ENCODE data around the gene ZNF484. TPM values are rescaled to one million over a fixed set of nuclear protein-coding genes. Genes with fewer than 3 reads are reported as not detected.
"Not testable (repeated sequence)": the region's sequence is repeated elsewhere in the genome, so short reads cannot be mapped to it uniquely, and the experiment has no call there.

Gene ZNF484
- total RNA-seq, 2 donors from 2014 or later: 13.9 to 24.5 TPM

DNA sequence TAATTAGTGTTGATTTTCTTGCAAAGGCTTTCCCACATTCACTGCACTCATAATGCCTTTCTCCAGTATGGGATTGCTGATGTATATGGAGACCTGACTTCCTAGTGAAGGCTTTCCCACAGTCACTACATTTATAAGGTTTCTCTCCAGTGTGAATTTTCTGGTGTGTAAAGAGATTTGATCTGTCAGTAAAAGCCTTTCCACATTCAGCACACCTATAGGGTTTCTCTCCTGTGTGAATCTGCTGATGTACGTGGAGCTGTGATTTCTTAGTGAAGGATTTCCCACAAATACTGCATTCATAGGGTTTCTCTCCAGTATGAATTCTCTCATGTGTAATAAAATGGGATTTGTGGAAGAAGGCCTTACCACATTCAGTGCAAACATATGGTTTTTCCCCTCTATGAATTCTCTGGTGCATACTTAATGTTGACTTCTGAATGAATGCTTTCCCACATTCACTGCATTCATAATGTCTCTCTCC is 31.1 kb downstream of the ZNF484 start:
- Histone ChIP-seq H3K27me3 (replicated peaks; ENCODE audit: insufficient read depth) (no peaks in the 10 kb centered on the region), H3K9me3 (peaks cover 56% of the 10 kb centered on the region), H3K4me3 (no peak overlapping the region), H3K4me1 (ENCODE audit: control insufficient read depth in 1 of 2, low read depth in 2 of 2) (no peaks in the 10 kb centered on the region), H3K36me3 (peaks cover 50% of the 10 kb centered on the region), H3K27ac (no peak overlapping the region)
- DNase-seq (ENCODE audit: low spot score): no peak
- TF ChIP-seq, protein P1, sequence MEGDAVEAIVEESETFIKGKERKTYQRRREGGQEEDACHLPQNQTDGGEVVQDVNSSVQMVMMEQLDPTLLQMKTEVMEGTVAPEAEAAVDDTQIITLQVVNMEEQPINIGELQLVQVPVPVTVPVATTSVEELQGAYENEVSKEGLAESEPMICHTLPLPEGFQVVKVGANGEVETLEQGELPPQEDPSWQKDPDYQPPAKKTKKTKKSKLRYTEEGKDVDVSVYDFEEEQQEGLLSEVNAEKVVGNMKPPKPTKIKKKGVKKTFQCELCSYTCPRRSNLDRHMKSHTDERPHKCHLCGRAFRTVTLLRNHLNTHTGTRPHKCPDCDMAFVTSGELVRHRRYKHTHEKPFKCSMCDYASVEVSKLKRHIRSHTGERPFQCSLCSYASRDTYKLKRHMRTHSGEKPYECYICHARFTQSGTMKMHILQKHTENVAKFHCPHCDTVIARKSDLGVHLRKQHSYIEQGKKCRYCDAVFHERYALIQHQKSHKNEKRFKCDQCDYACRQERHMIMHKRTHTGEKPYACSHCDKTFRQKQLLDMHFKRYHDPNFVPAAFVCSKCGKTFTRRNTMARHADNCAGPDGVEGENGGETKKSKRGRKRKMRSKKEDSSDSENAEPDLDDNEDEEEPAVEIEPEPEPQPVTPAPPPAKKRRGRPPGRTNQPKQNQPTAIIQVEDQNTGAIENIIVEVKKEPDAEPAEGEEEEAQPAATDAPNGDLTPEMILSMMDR (IDR thresholded peaks at IDR 0.05): no peak
- no peak for ATAC-seq (ENCODE audit: insufficient number of reproducible peaks, low FRiP score, low read depth)

- not testable (repeated sequence) for DNase-seq (ENCODE audit: low spot score); ATAC-seq (ENCODE audit: insufficient number of reproducible peaks, low FRiP score, low read depth); H3K4me1 ChIP-seq (ENCODE audit: control insufficient read depth in 1 of 2, low read depth in 2 of 2); H3K36me3 ChIP-seq; H3K27me3 ChIP-seq (replicated peaks; ENCODE audit: insufficient read depth); H3K27ac ChIP-seq; H3K4me3 ChIP-seq
- H3K9me3 ChIP-seq: peaks cover 35% of the 10 kb centered on the region
Observed at GRCh38 chr9:92838411-92838810, 39.4 kb downstream of the ZNF484 start.

DNA sequence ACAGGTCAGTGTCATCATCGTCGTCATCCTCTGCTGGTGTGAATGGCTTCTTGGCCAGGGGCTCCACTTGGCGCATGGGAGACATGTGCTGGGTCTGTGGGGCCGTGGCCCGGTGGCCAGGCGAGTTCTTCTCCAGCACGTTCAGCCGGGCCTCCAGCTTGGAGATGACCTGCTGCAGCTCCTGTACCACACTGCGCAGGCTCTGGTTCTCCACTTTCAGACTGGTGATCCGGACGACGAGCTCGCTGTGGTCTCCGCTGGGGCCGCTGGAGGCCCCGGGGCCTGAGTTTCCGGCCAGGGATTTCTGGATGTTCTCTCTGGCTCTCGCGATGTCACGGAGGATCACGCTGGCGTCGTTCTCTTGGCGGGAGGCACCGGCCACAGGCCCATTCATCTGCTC is 40.6 kb downstream of the ZNF484 start:
- Histone ChIP-seq H3K9me3 (peaks cover 35% of the 10 kb centered on the region), H3K27me3 (replicated peaks; ENCODE audit: insufficient read depth) (no peaks in the 10 kb centered on the region), H3K27ac (no peak overlapping the region), H3K36me3 (no peaks in the 10 kb centered on the region), H3K4me3 (no peak overlapping the region), H3K4me1 (ENCODE audit: control insufficient read depth in 1 of 2, low read depth in 2 of 2) (no peaks in the 10 kb centered on the region)
- DNase-seq (ENCODE audit: low spot score) (no peak), ATAC-seq (ENCODE audit: insufficient number of reproducible peaks, low FRiP score, low read depth) (no peak)
- TF ChIP-seq, protein P1 (IDR thresholded peaks at IDR 0.05): no peak

DNA sequence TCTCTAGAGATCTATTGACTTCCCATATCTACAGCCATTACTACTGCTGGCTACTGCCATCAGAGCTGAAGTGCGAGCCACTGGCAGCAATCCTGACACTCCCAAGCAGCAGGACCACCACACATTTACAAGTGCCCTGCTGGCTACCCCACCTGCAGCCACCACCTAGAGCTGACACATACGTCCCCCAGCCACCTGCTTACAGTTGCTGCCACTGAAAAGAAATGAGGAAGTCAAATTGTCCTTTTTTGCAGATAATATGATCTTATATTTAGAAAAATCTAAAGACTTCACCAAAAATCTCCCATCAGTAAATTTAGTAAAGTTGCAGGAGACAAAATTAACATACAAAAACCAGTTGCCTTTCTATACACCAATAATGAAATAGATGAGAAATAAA is 48.4 kb downstream of the ZNF484 start:
- no peaks in the 10 kb centered on the region for H3K9me3 ChIP-seq
- no peak overlapping the region for H3K4me3 ChIP-seq
- H3K27ac ChIP-seq: no peak overlapping the region
- no peaks in the 10 kb centered on the region for H3K36me3 ChIP-seq
- no peaks in the 10 kb centered on the region for H3K27me3 ChIP-seq (replicated peaks; ENCODE audit: insufficient read depth)
- ATAC-seq (ENCODE audit: insufficient number of reproducible peaks, low FRiP score, low read depth) (no peak), DNase-seq (ENCODE audit: low spot score) (no peak)
- H3K4me1 ChIP-seq (ENCODE audit: control insufficient read depth in 1 of 2, low read depth in 2 of 2): no peaks in the 10 kb centered on the region
- TF ChIP-seq, protein P1 (IDR thresholded peaks at IDR 0.05): no peak

- ATAC-seq (ENCODE audit: insufficient number of reproducible peaks, low FRiP score, low read depth); H3K9me3 ChIP-seq; H3K4me1 ChIP-seq (ENCODE audit: control insufficient read depth in 1 of 2, low read depth in 2 of 2): not testable (repeated sequence)
Observed at GRCh38 chr9:92825065-92825464, 52.8 kb downstream of the ZNF484 start.

DNA sequence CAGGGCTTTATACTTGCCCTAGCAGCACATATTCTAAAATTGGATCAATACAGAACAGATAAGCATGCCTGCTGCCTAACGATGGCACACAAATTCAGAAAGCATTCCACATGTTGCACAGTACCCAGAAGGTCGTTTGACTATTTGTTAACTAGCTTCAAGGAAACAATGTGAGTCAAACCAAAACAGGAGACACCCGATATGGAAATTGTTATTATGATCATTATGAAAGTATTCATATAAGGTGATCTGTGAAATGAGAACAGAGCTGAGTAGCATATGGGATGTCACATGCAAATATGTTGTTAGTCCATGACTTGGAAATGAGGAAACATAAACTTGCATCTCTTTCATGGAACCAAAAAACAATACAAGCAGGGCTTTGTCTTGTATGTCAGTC is 56.9 kb downstream of the ZNF484 start:
- Histone ChIP-seq H3K4me3 (no peak overlapping the region), H3K27ac (no peak overlapping the region), H3K27me3 (replicated peaks; ENCODE audit: insufficient read depth) (peaks cover 4% of the 10 kb centered on the region), H3K4me1 (ENCODE audit: control insufficient read depth in 1 of 2, low read depth in 2 of 2) (no peaks in the 10 kb centered on the region), H3K9me3 (no peaks in the 10 kb centered on the region), H3K36me3 (no peaks in the 10 kb centered on the region)
- DNase-seq (ENCODE audit: low spot score) (no peak), ATAC-seq (ENCODE audit: insufficient number of reproducible peaks, low FRiP score, low read depth) (no peak)
- TF ChIP-seq, protein P1 (IDR thresholded peaks at IDR 0.05): no peak

More at GRCh38 chr9:92825065-92825464, 52.8 kb downstream of the ZNF484 start:
- not testable (repeated sequence) for H3K27ac ChIP-seq; DNase-seq (ENCODE audit: low spot score); H3K36me3 ChIP-seq; H3K27me3 ChIP-seq (replicated peaks; ENCODE audit: insufficient read depth); H3K4me3 ChIP-seq

DNA sequence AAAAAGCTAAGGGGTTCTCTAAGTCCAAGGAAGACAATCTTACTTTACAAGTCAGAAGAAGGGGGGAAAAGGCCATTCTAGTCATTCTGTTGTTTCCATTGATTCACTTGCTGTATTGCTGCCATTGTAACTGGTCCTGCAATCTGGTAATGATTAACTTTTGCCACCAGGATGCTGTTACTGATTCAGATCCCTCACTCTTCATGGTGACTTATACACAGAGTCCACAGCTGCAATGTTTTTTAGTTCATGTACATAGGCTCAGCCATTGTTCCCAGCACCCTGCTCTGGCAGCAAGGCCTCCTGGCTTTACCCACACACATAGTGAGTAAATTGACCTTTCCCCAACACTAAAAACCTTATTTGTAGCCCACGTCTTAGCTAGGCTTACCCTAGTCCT is 57.9 kb downstream of the ZNF484 start:
- H3K9me3 ChIP-seq; H3K27me3 ChIP-seq (replicated peaks; ENCODE audit: insufficient read depth); ATAC-seq (ENCODE audit: insufficient number of reproducible peaks, low FRiP score, low read depth); H3K27ac ChIP-seq; H3K4me3 ChIP-seq; DNase-seq (ENCODE audit: low spot score); H3K36me3 ChIP-seq; H3K4me1 ChIP-seq (ENCODE audit: control insufficient read depth in 1 of 2, low read depth in 2 of 2): not testable (repeated sequence)

GRCh38 chr9:92809629-92810326 is 68.1 kb downstream of the ZNF484 start:
- not testable (repeated sequence) for H3K36me3 ChIP-seq
- H3K4me3 ChIP-seq: peak overlapping the region; percentile 64

More at GRCh38 chr9:92809629-92810326, 68.1 kb downstream of the ZNF484 start:
- H3K4me1 ChIP-seq (ENCODE audit: control insufficient read depth in 1 of 2, low read depth in 2 of 2): peaks cover 18 to 29% of the 10 kb centered on the region in 2 donors
- not testable (repeated sequence) for H3K27ac ChIP-seq; DNase-seq (ENCODE audit: low spot score); H3K9me3 ChIP-seq; ATAC-seq (ENCODE audit: insufficient number of reproducible peaks, low FRiP score, low read depth)
- peaks cover 34% of the 10 kb centered on the region for H3K27me3 ChIP-seq (replicated peaks; ENCODE audit: insufficient read depth)
